ES-I3 (cell line): ENCODE data around the gene PLEKHM1.

Source experiments
- H3K36me3 ChIP-seq: 2 replicates; pipeline ENCODE4 v1.6.1; 2013; ENCODE audit warnings: mild to moderate bottlenecking, low read length, control low read depth, moderate library complexity; ENCODE audit not compliant: insufficient read depth
- H3K4me1 ChIP-seq: 2 replicates; pipeline ENCODE4 v1.6.1; 2013; ENCODE audit warnings: mild to moderate bottlenecking, control low read depth, low read length; ENCODE audit not compliant: insufficient read depth
- H3K9ac ChIP-seq: 2 replicates; pipeline ENCODE4 v1.6.1; 2013; ENCODE audit warnings: low read depth, mild to moderate bottlenecking, low read length, moderate library complexity
- H3K9me3 ChIP-seq: 2 replicates; pipeline ENCODE4 v1.6.1; 2013; ENCODE audit warnings: mild to moderate bottlenecking, low read length, moderate library complexity; ENCODE audit not compliant: control insufficient read depth, insufficient read depth

The PLEKHM1 gene

GRCh38 chr17:45395569-45396415 lies 94.7 kb downstream of the PLEKHM1 start:
- Histone ChIP-seq H3K36me3 (0 out of 2 replicates have a peak, but pooled peaks cover 1% of the 10 kb centered on the region), H3K4me1 (peaks cover 3% of the 10 kb centered on the region; the same call in 1 of the 2 replicates), H3K9ac (no peak overlapping the region), H3K9me3 (no peaks in the 10 kb centered on the region)

DNA sequence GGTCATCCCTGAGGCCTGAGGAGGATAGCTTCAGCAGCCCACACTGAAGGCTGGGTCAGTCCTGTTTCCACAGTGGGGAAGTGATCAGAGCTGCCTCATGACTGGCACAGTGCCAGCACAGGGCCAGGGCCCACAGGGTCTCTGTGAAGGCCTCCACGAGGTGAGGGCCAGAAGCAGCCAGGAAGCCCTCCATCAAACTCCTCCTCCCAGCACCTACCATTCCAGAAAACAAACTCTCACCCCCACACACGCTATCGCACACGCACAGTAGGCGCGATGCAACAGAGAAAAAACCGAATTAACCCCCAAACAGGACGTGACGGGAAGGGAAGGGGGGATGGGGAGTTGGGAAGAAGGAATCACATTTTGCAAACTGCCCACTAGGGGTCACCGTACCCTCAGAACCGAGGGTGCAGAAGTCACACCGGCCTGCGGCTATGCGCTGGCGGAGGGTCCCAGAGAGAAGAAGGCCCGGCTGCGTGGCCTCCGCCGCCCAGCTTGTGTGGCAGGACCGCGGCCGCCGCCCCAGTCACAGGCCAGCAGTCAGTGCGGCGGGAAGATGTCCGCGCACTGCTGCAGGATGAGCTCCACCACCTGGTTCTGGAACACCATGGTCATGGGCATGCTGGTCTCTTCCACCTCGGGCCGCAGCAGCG lies 95.5 kb downstream of the PLEKHM1 start:
- no peak overlapping the region for H3K9ac ChIP-seq
- H3K9me3 ChIP-seq = no peaks in the 10 kb centered on the region
- no peaks in the 10 kb centered on the region for H3K36me3 ChIP-seq
- H3K4me1 ChIP-seq = peaks cover 3% of the 10 kb centered on the region; the same call in 1 of the 2 replicates

GRCh38 chr17:45394564-45394912 lies 96.0 kb downstream of the PLEKHM1 start:
- Histone ChIP-seq H3K4me1 (peaks cover 3% of the 10 kb centered on the region; the same call in 1 of the 2 replicates), H3K36me3 (no peaks in the 10 kb centered on the region), H3K9ac (no peak overlapping the region), H3K9me3 (no peaks in the 10 kb centered on the region)

DNA sequence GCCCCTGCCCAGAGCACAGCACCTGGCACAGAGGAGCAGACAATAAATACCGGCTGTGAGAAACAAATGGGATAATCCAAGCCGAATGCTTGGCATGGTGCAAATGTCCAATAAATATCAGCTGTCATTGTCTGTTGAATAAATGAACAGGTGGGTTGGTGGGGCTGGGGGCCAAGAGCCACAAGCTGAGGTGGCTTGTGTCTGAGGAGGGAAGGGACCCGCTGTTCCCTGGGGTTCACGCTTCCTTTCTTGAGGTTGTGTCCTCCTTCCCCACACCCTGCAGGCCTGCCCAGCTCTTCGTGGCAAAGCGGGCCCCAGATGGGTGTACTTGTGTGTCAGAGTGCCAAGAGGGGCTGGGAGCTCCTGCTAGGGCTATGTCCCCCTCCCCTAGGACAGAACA lies 96.4 kb downstream of the PLEKHM1 start:
- no peaks in the 10 kb centered on the region for H3K9me3 ChIP-seq
- H3K9ac ChIP-seq = no peak overlapping the region
- H3K36me3 ChIP-seq = no peaks in the 10 kb centered on the region
- peaks cover 3% of the 10 kb centered on the region; the same call in 1 of the 2 replicates for H3K4me1 ChIP-seq

DNA sequence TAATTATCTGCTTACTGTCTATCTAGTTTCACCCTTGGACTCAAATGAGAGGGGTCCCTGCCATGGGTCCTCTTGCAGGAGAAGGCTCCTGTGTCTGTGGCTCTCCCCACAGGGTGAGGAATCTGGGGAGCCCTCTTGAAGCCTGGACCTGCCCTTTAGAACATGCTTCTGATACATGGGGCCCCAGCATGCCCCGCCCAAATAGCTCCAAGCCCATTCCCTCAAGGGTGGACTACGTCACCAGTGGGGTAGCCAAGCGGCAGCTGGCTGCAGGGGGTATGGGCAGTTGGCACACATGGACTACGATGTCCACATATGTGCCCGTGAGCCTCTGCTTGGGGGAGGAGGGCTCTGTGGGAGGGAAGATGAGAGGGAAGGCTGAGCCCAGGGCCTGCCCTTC lies 97.1 kb downstream of the PLEKHM1 start:
- Histone ChIP-seq H3K36me3 (no peaks in the 10 kb centered on the region), H3K4me1 (peaks cover 3% of the 10 kb centered on the region; the same call in 1 of the 2 replicates), H3K9ac (no peak overlapping the region), H3K9me3 (no peaks in the 10 kb centered on the region)

DNA sequence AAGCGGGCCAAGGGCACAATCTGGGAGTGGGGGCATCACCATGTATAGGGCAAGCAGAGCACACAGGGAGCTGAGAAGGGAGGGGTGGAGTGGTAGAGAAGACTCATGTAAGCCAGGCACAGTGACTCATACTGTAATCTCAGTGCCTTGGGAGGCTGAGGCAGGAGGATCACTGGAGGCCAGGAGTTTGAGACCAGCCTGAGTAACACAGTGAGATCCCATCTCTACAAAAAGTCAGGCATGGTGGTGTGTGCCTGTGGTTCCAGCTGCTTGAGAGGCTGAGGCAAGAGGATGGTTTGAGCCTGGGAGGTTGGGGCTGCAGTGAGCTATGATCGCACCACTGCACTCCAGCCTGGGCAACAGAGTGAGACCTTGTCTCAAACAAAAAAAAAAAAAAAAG lies 98.6 kb downstream of the PLEKHM1 start:
- Histone ChIP-seq H3K9ac (no peak overlapping the region), H3K36me3 (no peaks in the 10 kb centered on the region), H3K9me3 (no peaks in the 10 kb centered on the region), H3K4me1 (peaks cover 3% of the 10 kb centered on the region; the same call in 1 of the 2 replicates)

GRCh38 chr17:45391291-45391690 lies 99.2 kb downstream of the PLEKHM1 start:
- peaks cover 3% of the 10 kb centered on the region; the same call in 1 of the 2 replicates for H3K4me1 ChIP-seq
- H3K36me3 ChIP-seq = no peaks in the 10 kb centered on the region
- H3K9ac ChIP-seq = no peak overlapping the region
- H3K9me3 ChIP-seq = no peaks in the 10 kb centered on the region

- H3K9me3 ChIP-seq = no peaks in the 10 kb centered on the region
- H3K4me1 ChIP-seq = peaks cover 2% of the 10 kb centered on the region; the same call in 1 of the 2 replicates
- H3K9ac ChIP-seq = no peak overlapping the region
- H3K36me3 ChIP-seq = no peaks in the 10 kb centered on the region
Observed at GRCh38 chr17:45389354-45389753, 101.2 kb downstream of the PLEKHM1 start.

DNA sequence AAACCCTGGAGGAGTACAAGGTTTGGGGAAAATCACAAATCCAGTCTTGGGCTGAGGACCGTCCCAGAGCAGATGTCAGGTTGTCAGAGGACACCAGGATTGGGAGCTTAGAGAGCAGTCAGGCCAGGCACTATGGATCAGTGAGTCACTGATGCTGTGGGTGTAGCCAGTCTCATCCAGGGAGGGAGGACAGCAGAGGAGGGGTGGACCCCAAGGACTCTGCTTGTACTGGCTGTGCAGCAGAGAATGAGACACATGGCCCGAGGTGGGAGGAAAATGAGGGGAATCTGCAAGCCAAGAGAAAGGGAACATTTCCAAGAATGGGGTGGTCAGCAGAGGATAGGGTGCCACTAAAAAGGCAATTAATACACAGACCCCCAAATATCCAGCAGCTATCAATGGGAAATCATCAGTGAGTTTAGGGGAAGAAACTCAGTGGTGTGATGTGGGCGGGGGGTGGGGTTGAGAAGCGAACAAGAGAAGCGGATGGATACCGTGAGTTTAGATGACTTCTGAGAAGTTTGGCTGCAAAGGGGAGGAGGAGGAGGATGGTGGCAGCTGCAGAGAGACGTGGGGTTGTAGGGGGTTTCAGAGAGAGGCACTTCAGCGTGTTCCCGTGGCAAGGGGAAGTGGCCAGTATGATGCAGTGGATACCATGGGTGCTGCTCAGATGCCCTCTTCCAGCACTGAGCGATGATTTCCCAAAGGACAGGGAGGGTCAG lies 101.8 kb downstream of the PLEKHM1 start:
- H3K9me3 ChIP-seq = no peaks in the 10 kb centered on the region
- H3K36me3 ChIP-seq = no peaks in the 10 kb centered on the region
- H3K9ac ChIP-seq = no peak overlapping the region
- H3K4me1 ChIP-seq = peaks cover 6% of the 10 kb centered on the region; the same call in 1 of the 2 replicates

DNA sequence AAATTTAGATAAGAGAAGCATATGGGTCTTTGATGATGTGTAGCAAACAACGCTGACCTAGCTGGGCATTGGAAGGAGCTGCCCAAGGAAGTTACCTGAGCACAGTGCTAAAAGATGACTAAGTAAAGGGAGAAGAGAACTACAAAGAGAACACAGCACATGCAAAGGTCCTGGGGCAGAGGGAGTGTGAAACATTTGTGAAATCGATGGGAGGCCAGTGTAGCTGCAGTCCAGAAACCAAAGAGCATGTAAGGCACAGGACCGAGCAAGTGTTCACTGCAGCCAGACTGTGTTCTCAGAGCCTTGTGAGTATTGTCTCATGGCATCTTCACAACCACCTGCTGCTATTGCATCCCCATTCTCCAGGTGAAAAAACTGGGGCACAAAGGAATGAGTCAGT lies 102.8 kb downstream of the PLEKHM1 start:
- Histone ChIP-seq H3K36me3 (no peaks in the 10 kb centered on the region), H3K4me1 (peaks cover 10% of the 10 kb centered on the region), H3K9me3 (no peaks in the 10 kb centered on the region), H3K9ac (no peak overlapping the region)

DNA sequence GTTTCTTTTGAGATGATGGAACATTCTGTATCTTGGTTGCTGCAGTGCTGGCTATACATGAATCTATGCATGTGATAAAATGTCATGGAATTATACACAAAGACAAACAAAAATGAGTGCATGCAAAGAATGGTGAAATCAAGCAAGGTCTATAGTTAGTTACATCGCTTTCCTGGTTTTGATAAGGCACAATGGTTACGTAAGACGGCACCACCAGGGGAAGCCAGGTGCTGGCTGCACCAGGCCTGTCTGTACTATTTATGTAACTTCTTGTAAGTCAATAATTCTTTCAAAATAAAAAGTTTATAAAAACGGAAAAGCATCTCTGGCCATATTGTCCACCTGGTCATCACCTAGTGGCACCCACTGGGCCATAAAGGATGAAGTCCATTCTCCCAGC lies 104.3 kb downstream of the PLEKHM1 start:
- H3K9ac ChIP-seq = no peak overlapping the region
- H3K36me3 ChIP-seq = no peaks in the 10 kb centered on the region
- H3K9me3 ChIP-seq = no peaks in the 10 kb centered on the region
- peaks cover 10% of the 10 kb centered on the region for H3K4me1 ChIP-seq
